HL-60 (cell line): ENCODE measurements around the gene TSPAN18.

Experiments used
- CTCF ChIP-seq: IDR thresholded peaks from one replicate; pipeline ENCODE4 v1.5.1; 2011; ENCODE audit warnings: low read length, control low read depth, inconsistent platforms; ENCODE audit not compliant: insufficient read depth
- POLR2AphosphoS5 ChIP-seq: IDR thresholded peaks from 2 replicates; pipeline ENCODE4 v1.6.1; 2012; ENCODE audit warnings: low read depth

GRCh38 chr11:44940835-44941234 is 214.1 kb downstream of the TSPAN18 start:
- TF ChIP-seq CTCF (no peak), POLR2AphosphoS5 (no peak)
